Measurements from ENCODE around the gene ANKRD13A. TPM values are rescaled to one million over a fixed set of nuclear protein-coding genes. Genes with fewer than 3 reads are reported as not detected.
A peak's percentile ranks its signal among the peaks of the same experiment; 100 is the strongest.

ANKRD13A gene
- total and polyA plus RNA-seq, 2 experiments from 2014 or later = 5.7 to 25.6 TPM

DNA sequence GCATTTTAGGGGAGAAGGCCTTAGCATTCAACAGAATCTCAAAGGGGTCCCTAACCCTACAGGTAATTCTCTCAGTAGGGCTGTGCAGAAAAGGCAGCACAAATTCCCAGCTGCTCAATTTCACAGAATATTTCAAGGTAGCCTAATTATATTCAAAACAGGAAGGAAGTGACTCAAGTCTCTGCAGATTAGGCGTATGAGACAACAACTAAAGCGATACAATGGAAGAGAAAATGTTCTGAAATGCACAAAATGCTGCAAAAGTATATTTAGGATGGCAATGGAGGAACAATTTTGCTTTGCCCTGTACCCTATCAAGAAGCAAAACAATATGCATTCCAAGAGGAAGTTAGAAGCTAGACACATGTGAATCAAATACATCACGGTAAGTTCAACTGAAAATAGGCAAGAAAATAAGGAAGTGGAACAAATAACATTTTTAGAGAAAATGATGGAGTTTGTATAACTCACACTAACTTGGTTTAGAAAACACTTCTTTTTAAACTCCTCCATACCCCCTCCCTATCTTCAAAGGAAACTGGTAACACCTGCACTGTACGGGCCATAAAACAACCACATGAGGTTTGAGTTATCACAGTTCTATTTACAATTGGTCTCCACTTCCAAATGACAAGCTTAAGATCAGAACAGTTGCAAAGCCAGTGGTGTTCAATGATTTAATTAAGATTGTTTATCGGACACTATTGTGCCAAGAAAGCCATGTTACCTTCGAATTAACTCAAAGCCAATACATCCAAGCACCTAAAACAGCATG is 4.6 kb upstream of the ANKRD13A start:
- H3K9me2 ChIP-seq (ENCODE audit: insufficient read depth) = 0 out of 2 replicates have a peak, but pooled peaks cover 3% of the 10 kb centered on the region
- H4K20me1 ChIP-seq (replicated peaks; ENCODE audit: insufficient read depth) = peaks cover 12% of the 10 kb centered on the region
- Mint-ChIP-seq H3K27me3 (ENCODE audit: insufficient read depth, low read depth, poor library complexity) (peaks cover 4% of the 10 kb centered on the region), H3K9me3 (no peaks in the 10 kb centered on the region), H3K27ac (no peak overlapping the region), H3K4me3 (peak overlapping the region; percentile 94), H3K36me3 (ENCODE audit: low read depth) (peaks cover 1% of the 10 kb centered on the region; the same call in 1 of the 3 replicates), H3K4me1 (peaks cover 21% of the 10 kb centered on the region)
- no peak for DNase-seq (ENCODE audit: low spot score)
- peaks cover 14% of the 10 kb centered on the region for H3K4me1 ChIP-seq (ENCODE audit: insufficient read depth)
- H3K4me2 ChIP-seq = peak overlapping the region; percentile 89
- 0 out of 2 replicates have a peak, but pooled peaks cover 2% of the 10 kb centered on the region for H3F3A ChIP-seq (replicated peaks; ENCODE audit: low read depth)
- no peak for ATAC-seq
- no peak overlapping the region for H3K27ac ChIP-seq (ENCODE audit: low read depth)
- no peaks in the 10 kb centered on the region; the same call in 1 of the 2 replicates for H3K36me3 ChIP-seq (ENCODE audit: insufficient read depth)
- peaks cover 25% of the 10 kb centered on the region for H3K79me2 ChIP-seq (replicated peaks; ENCODE audit: insufficient read depth)
- H3K27me3 ChIP-seq (ENCODE audit: insufficient read depth) = no peaks in the 10 kb centered on the region
- H3K4me3 ChIP-seq = peak overlapping the region; percentile 88
- TF ChIP-seq CREB1 (CRISPR knock-in tag; IDR thresholded peaks at IDR 0.05; ENCODE audit: low read depth) (no peak), NANOG (IDR thresholded peaks at IDR 0.05; ENCODE audit: borderline replicate concordance) (no peak), POLR2AphosphoS5 (IDR thresholded peaks at IDR 0.05; ENCODE audit: low read depth) (no peak), EZH2 (IDR thresholded peaks at IDR 0.05; ENCODE audit: low read depth, unreplicated experiment) (no peak), STAT1 (IDR thresholded peaks at IDR 0.05; ENCODE audit: unreplicated experiment) (no peak), ZNF331 (CRISPR knock-in tag; IDR thresholded peaks at IDR 0.05; ENCODE audit: low read depth) (no peak), JUNB (IDR thresholded peaks at IDR 0.05; ENCODE audit: unreplicated experiment) (no peak), ZNF114 (CRISPR knock-in tag; IDR thresholded peaks at IDR 0.05) (no peak), REST (IDR thresholded peaks at IDR 0.05; ENCODE audit: unreplicated experiment) (no peak)
- TF ChIP-seq, protein P1, sequence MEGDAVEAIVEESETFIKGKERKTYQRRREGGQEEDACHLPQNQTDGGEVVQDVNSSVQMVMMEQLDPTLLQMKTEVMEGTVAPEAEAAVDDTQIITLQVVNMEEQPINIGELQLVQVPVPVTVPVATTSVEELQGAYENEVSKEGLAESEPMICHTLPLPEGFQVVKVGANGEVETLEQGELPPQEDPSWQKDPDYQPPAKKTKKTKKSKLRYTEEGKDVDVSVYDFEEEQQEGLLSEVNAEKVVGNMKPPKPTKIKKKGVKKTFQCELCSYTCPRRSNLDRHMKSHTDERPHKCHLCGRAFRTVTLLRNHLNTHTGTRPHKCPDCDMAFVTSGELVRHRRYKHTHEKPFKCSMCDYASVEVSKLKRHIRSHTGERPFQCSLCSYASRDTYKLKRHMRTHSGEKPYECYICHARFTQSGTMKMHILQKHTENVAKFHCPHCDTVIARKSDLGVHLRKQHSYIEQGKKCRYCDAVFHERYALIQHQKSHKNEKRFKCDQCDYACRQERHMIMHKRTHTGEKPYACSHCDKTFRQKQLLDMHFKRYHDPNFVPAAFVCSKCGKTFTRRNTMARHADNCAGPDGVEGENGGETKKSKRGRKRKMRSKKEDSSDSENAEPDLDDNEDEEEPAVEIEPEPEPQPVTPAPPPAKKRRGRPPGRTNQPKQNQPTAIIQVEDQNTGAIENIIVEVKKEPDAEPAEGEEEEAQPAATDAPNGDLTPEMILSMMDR (conservative IDR thresholded peaks at IDR 0.05; ENCODE audit: low read depth in 2 of 2) = no peak
- TF ChIP-seq, protein P2, sequence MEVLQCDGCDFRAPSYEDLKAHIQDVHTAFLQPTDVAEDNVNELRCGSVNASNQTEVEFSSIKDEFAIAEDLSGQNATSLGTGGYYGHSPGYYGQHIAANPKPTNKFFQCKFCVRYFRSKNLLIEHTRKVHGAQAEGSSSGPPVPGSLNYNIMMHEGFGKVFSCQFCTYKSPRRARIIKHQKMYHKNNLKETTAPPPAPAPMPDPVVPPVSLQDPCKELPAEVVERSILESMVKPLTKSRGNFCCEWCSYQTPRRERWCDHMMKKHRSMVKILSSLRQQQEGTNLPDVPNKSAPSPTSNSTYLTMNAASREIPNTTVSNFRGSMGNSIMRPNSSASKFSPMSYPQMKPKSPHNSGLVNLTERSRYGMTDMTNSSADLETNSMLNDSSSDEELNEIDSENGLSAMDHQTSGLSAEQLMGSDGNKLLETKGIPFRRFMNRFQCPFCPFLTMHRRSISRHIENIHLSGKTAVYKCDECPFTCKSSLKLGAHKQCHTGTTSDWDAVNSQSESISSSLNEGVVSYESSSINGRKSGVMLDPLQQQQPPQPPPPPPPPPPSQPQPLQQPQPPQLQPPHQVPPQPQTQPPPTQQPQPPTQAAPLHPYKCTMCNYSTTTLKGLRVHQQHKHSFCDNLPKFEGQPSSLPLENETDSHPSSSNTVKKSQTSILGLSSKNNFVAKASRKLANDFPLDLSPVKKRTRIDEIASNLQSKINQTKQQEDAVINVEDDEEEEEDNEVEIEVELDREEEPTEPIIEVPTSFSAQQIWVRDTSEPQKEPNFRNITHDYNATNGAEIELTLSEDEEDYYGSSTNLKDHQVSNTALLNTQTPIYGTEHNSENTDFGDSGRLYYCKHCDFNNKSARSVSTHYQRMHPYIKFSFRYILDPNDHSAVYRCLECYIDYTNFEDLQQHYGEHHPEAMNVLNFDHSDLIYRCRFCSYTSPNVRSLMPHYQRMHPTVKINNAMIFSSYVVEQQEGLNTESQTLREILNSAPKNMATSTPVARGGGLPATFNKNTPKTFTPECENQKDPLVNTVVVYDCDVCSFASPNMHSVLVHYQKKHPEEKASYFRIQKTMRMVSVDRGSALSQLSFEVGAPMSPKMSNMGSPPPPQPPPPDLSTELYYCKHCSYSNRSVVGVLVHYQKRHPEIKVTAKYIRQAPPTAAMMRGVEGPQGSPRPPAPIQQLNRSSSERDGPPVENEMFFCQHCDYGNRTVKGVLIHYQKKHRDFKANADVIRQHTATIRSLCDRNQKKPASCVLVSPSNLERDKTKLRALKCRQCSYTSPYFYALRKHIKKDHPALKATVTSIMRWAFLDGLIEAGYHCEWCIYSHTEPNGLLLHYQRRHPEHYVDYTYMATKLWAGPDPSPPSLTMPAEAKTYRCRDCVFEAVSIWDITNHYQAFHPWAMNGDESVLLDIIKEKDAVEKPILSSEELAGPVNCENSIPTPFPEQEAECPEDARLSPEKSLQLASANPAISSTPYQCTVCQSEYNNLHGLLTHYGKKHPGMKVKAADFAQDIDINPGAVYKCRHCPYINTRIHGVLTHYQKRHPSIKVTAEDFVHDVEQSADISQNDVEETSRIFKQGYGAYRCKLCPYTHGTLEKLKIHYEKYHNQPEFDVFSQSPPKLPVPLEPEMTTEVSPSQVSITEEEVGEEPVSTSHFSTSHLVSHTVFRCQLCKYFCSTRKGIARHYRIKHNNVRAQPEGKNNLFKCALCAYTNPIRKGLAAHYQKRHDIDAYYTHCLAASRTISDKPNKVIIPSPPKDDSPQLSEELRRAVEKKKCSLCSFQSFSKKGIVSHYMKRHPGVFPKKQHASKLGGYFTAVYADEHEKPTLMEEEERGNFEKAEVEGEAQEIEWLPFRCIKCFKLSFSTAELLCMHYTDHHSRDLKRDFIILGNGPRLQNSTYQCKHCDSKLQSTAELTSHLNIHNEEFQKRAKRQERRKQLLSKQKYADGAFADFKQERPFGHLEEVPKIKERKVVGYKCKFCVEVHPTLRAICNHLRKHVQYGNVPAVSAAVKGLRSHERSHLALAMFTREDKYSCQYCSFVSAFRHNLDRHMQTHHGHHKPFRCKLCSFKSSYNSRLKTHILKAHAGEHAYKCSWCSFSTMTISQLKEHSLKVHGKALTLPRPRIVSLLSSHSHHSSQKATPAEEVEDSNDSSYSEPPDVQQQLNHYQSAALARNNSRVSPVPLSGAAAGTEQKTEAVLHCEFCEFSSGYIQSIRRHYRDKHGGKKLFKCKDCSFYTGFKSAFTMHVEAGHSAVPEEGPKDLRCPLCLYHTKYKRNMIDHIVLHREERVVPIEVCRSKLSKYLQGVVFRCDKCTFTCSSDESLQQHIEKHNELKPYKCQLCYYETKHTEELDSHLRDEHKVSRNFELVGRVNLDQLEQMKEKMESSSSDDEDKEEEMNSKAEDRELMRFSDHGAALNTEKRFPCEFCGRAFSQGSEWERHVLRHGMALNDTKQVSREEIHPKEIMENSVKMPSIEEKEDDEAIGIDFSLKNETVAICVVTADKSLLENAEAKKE (CRISPR knock-in tag; IDR thresholded peaks at IDR 0.05) = no peak
- TF ChIP-seq, protein P3, sequence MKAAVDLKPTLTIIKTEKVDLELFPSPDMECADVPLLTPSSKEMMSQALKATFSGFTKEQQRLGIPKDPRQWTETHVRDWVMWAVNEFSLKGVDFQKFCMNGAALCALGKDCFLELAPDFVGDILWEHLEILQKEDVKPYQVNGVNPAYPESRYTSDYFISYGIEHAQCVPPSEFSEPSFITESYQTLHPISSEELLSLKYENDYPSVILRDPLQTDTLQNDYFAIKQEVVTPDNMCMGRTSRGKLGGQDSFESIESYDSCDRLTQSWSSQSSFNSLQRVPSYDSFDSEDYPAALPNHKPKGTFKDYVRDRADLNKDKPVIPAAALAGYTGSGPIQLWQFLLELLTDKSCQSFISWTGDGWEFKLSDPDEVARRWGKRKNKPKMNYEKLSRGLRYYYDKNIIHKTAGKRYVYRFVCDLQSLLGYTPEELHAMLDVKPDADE (IDR thresholded peaks at IDR 0.05) = no peak
- H2AFZ ChIP-seq = no peak overlapping the region

Data from GM23338 (cell line).